HG03108 (cell line): ENCODE measurements around the gene EPHA2.

Experiments used
- ATAC-seq: cut with Tn5 transposase; IDR thresholded peaks from one replicate; pipeline ENCODE4 v1.9.1; 2021; ENCODE audit warnings: moderate library complexity; ENCODE audit not compliant: unreplicated experiment

EPHA2 gene

GRCh38 chr1:16138772-16139221, 17.1 kb downstream of the EPHA2 start:
- no peak for ATAC-seq

GRCh38 chr1:16137890-16138467, 17.9 kb downstream of the EPHA2 start:
- ATAC-seq = no peak

GRCh38 chr1:16135501-16135900, 20.4 kb downstream of the EPHA2 start:
- ATAC-seq = no peak

- no peak for ATAC-seq
Observed at GRCh38 chr1:16134906-16135305, 21.0 kb downstream of the EPHA2 start.

GRCh38 chr1:16134066-16134801, 21.6 kb downstream of the EPHA2 start:
- no peak for ATAC-seq

GRCh38 chr1:16133007-16133961, 22.6 kb downstream of the EPHA2 start:
- ATAC-seq = no peak

- no peak for ATAC-seq
Observed at GRCh38 chr1:16132325-16132785, 23.5 kb downstream of the EPHA2 start.

- ATAC-seq = no peak
Observed at GRCh38 chr1:16131636-16132324, 24.1 kb downstream of the EPHA2 start.

- no peak for ATAC-seq
Observed at GRCh38 chr1:16130827-16131226, 25.0 kb downstream of the EPHA2 start.

- no peak for ATAC-seq
Observed at GRCh38 chr1:16129921-16130543, 25.8 kb downstream of the EPHA2 start.

- ATAC-seq = no peak
Observed at GRCh38 chr1:16129316-16129715, 26.6 kb downstream of the EPHA2 start.

- no peak for ATAC-seq
Observed at GRCh38 chr1:16128338-16128741, 27.5 kb downstream of the EPHA2 start.

GRCh38 chr1:16127676-16128337, 28.1 kb downstream of the EPHA2 start:
- ATAC-seq = no peak

- no peak for ATAC-seq
Observed at GRCh38 chr1:16126743-16127515, 28.9 kb downstream of the EPHA2 start.

GRCh38 chr1:16126160-16126559, 29.7 kb downstream of the EPHA2 start:
- no peak for ATAC-seq

- ATAC-seq = no peak
Observed at GRCh38 chr1:16125483-16125882, 30.4 kb downstream of the EPHA2 start.

GRCh38 chr1:16125088-16125470, 30.8 kb downstream of the EPHA2 start:
- ATAC-seq = no peak

GRCh38 chr1:16124377-16125087, 31.3 kb downstream of the EPHA2 start:
- no peak for ATAC-seq
